Spleen (tissue), 11 donors: ENCODE data around the gene GAD1. TPM values are rescaled to one million over a fixed set of nuclear protein-coding genes. Genes with fewer than 3 reads are reported as not detected.

Experiments
- DNase-seq: peaks from one replicate; pipeline ENCODE4 v3.0.0-alpha.2; 2020
- H3K27ac ChIP-seq, 8 donors: fragments of 200-600 bp; sonication (generic) in 7 of 8; 1 replicate in 4 of 8; 2 replicates in 4 of 8; pipeline versions ENCODE4 v1.5.0 to v1.8.0; 2016 to 2021; ENCODE audit warnings: inconsistent platforms in 4 of 8, mild to moderate bottlenecking in 4 of 8, moderate library complexity in 1 of 8
- H3K27me3 ChIP-seq, 7 donors: fragments of 200-600 bp; sonication (generic) in 6 of 7; replicated peaks in 1 of 7; 1 replicate in 4 of 7; 2 replicates in 3 of 7; pipeline versions ENCODE4 v1.5.0 to v1.8.0; 2016 to 2021; ENCODE audit warnings: inconsistent platforms in 3 of 7, mild to moderate bottlenecking in 1 of 7
- H3K36me3 ChIP-seq, 6 donors: fragments of 200-600 bp; sonication (generic) in 5 of 6; 1 replicate in 4 of 6; 2 replicates in 2 of 6; pipeline versions ENCODE4 v1.5.0 to v1.8.0; 2016 to 2021; ENCODE audit warnings: inconsistent platforms in 2 of 6
- H3K4me1 ChIP-seq, 6 donors: fragments of 200-600 bp; sonication (generic) in 5 of 6; 1 replicate in 3 of 6; 2 replicates in 3 of 6; pipeline versions ENCODE4 v1.5.0 to v1.8.0; 2016 to 2021; ENCODE audit warnings: inconsistent platforms in 3 of 6
- H3K4me3 ChIP-seq, 8 donors: fragments of 200-600 bp; sonication (generic) in 7 of 8; 1 replicate in 4 of 8; 2 replicates in 4 of 8; pipeline versions ENCODE4 v1.5.0 to v1.8.0; 2016 to 2021; ENCODE audit warnings: inconsistent platforms in 4 of 8, mild to moderate bottlenecking in 4 of 8, moderate library complexity in 2 of 8
- H3K9me3 ChIP-seq, 8 donors: fragments of 200-600 bp; sonication (generic) in 7 of 8; 1 replicate in 4 of 8; 2 replicates in 4 of 8; pipeline versions ENCODE4 v1.5.0 to v1.8.0; 2016 to 2021; ENCODE audit warnings: inconsistent platforms in 4 of 8
- POLR2A ChIP-seq, 3 donors: fragments of 450-650 bp; IDR thresholded peaks; one replicate each; pipeline ENCODE4 v1.5.1; 2017; ENCODE audit warnings: antibody characterized with exemption in 3 of 3, mild to moderate bottlenecking in 1 of 3
- POLR2AphosphoS5 ChIP-seq, 3 donors: sonication (generic); formaldehyde crosslinking; IDR thresholded peaks; one replicate each; pipeline ENCODE4 v1.5.1; 2017; ENCODE audit warnings: antibody characterized with exemption in 3 of 3
- WGBS, 5 donors: extraction: QIAGEN DNeasy Blood & Tissue Kit in 3 of 5; methylation state at CpG; one replicate each; pipeline versions ENCODE4 v1.1.5 to v1.1.7; 2013 to 2018; 5-methylcytosine and 5-hydroxymethylcytosine counted together
- intact Hi-C: fragments of 100-400 bp; cut with DNase I; formaldehyde crosslinking; loops from one replicate; pipeline ENCODE4 v1.15.0; 2023; ENCODE audit warnings: low total_unique reads
- polyA plus RNA-seq, 3 donors: library from polyadenylated mRNA; stranded (reverse); fragments of 200-250 nt; gene quantifications; one replicate each; pipeline ENCODE4 v1.2.1, GENCODE V29; 2013
- total RNA-seq, 7 donors: library from RNA; depleted of rRNA in 3 of 7; stranded (reverse); fragments of >200 nt in 3 of 7; fragmentation: NEBNext Ultra II Directional in 4 of 7; extraction: Animal tissue kit (Norgen Biotek cat#: 25700) in 4 of 7; gene quantifications; one replicate each; pipeline versions ENCODE4 v1.1.0 to v1.2.1, GENCODE V29; 2016 to 2021
- TF ChIP-seq, protein P1 (sequence below), 11 experiments: fragments of 200-600 bp in 7 of 11; fragments of 450-650 bp in 4 of 11; sonication (generic) in 4 of 11; IDR thresholded peaks in 8 of 11; conservative IDR thresholded peaks in 3 of 11; 1 replicate in 7 of 11; 2 replicates in 4 of 11; pipeline versions ENCODE4 v1.4.0 to v1.8.0; 2016 to 2021; ENCODE audit warnings: antibody characterized with exemption in 11 of 11, inconsistent platforms in 4 of 11, mild to moderate bottlenecking in 1 of 11
- donor health status: healthy with polysubstance abuse.
- donor health status: DM: no; HTN: no; CAD: no; lungs with moderate emphysema.
- donor health status: DM: no; HTN: no; CAD: no.
- donor health status: Bipolar disorder and iron deficiency.
- donor health status: healthy.
- donor health status: DM: no; HTN: no; CAD: no.
- donor health status: DM: yes; HTN: yes; CAD: no.

Gene GAD1
- total and polyA plus RNA-seq, 10 donors: 0.08 to 1.4 (median 0.16) TPM; not detected in 3

DNA sequence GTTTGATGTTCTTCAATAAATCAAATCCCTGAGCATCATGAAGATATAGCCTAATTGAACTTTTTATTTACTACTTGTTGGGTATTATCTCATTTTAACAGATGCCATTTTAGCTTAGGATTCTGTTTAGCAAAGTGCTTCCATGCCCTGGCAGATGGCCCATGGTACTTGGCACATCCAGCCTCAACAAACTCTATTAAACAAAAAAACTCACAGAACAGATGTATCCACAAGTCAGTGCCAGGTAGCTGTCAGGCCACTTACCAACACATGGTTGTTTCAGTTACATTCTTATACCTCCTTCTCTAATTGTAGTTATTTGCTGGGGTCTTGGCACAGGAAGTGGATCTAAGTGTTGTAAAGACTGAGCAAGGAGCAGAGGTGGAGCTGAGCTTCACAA lies 29.6 kb downstream of the GAD1 start:
- Histone ChIP-seq H3K9me3 (no peaks in the 10 kb centered on the region), H3K4me3 (no peak overlapping the region), H3K36me3 (no peaks in the 10 kb centered on the region), H3K4me1 (no peaks in the 10 kb centered on the region), H3K27me3 (peaks cover 0 to 7% (median 0%) of the 10 kb centered on the region in 7 donors), H3K27ac (no peak overlapping the region)
- intact Hi-C loops: no loop called here
- TF ChIP-seq POLR2AphosphoS5 (IDR thresholded peaks at IDR 0.05) (no peak), POLR2A (IDR thresholded peaks at IDR 0.05) (no peak)
- TF ChIP-seq, protein P1, sequence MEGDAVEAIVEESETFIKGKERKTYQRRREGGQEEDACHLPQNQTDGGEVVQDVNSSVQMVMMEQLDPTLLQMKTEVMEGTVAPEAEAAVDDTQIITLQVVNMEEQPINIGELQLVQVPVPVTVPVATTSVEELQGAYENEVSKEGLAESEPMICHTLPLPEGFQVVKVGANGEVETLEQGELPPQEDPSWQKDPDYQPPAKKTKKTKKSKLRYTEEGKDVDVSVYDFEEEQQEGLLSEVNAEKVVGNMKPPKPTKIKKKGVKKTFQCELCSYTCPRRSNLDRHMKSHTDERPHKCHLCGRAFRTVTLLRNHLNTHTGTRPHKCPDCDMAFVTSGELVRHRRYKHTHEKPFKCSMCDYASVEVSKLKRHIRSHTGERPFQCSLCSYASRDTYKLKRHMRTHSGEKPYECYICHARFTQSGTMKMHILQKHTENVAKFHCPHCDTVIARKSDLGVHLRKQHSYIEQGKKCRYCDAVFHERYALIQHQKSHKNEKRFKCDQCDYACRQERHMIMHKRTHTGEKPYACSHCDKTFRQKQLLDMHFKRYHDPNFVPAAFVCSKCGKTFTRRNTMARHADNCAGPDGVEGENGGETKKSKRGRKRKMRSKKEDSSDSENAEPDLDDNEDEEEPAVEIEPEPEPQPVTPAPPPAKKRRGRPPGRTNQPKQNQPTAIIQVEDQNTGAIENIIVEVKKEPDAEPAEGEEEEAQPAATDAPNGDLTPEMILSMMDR (IDR thresholded peaks at IDR 0.05 in 8 of 11, conservative IDR thresholded peaks at IDR 0.05 in 3 of 11): no peak
- no peak for DNase-seq

DNA sequence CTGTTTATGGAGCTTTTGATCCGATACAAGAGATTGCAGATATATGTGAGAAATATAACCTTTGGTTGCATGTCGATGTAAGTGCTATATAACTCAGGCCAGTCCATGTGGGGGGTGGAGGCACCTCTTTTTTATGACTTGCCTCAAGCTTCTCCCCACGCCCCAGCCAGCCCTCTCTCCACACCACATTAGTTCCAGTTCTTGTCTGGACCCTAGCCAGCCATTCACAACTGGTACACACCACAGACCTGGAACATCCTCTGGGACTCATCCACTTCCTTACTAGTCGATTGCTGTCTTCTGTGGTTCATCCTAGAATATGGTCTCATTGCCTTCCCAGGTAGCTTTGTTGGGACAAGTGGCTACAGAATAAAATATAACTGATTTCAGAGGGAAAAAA lies 31.0 kb downstream of the GAD1 start:
- Histone ChIP-seq H3K36me3 (no peaks in the 10 kb centered on the region), H3K4me3 (no peak overlapping the region), H3K27ac (no peak overlapping the region), H3K27me3 (peaks cover 0 to 7% (median 0%) of the 10 kb centered on the region in 7 donors), H3K4me1 (no peaks in the 10 kb centered on the region), H3K9me3 (no peaks in the 10 kb centered on the region)
- no peak for TF ChIP-seq POLR2AphosphoS5 (IDR thresholded peaks at IDR 0.05)
- TF ChIP-seq, protein P1 (IDR thresholded peaks at IDR 0.05 in 8 of 11, conservative IDR thresholded peaks at IDR 0.05 in 3 of 11): no peak
- no peak for TF ChIP-seq POLR2A (IDR thresholded peaks at IDR 0.05)
- 74 to 93% (median 77%) methylated on average over 4 of the region's 4 CpGs for WGBS, 5 donors
- intact Hi-C loops: no loop called here
- DNase-seq: no peak

DNA sequence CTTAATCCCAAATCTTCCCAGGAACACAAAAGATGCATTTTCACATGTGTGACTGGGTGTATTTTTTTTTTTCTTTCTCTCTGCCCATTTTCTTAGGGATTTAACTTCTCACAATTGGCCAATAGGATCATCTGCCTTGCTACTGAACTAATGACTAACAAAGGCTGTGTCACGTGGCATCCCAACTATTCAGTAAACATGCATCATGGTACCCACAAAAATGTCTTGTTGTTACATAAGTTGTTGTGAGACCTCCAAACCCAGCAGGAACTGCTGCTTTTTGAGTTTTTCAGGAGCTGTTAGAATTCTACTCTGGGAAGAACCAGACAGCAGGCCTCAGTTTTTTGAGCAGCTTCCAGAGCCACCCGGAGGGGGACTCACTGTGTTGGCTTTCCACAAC lies 31.9 kb downstream of the GAD1 start:
- DNase-seq: no peak
- Histone ChIP-seq H3K36me3 (no peaks in the 10 kb centered on the region), H3K27ac (no peak overlapping the region), H3K27me3 (peaks cover 0 to 7% (median 0%) of the 10 kb centered on the region in 7 donors), H3K4me1 (no peaks in the 10 kb centered on the region), H3K4me3 (no peak overlapping the region), H3K9me3 (no peaks in the 10 kb centered on the region)
- WGBS, 5 donors: 78 to 98% (median 93%) methylated on average over 2 of the region's 2 CpGs
- TF ChIP-seq, protein P1 (IDR thresholded peaks at IDR 0.05 in 8 of 11, conservative IDR thresholded peaks at IDR 0.05 in 3 of 11): no peak
- TF ChIP-seq POLR2A (IDR thresholded peaks at IDR 0.05) (no peak), POLR2AphosphoS5 (IDR thresholded peaks at IDR 0.05) (no peak)
- intact Hi-C loops: no loop called here

DNA sequence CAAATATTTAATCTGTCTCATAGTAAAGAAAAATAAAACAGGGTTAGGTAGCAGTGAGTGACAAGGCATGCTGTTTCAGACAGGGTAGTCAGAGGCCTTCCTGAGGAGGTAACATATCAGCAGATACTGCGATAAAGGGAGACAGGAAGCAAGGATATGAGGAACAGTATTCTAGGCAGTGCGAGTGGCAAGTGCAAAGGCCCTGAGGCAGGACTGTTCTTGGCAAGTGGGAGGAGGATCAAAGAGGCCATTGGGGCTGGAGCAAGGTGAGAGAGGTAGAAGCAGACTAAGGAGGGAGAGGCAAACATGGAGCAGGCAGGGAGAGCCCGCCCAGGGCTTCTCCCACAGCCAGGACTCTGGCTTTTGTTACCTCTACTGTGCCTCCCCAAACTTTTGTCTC lies 33.6 kb downstream of the GAD1 start:
- TF ChIP-seq, protein P1 (IDR thresholded peaks at IDR 0.05 in 8 of 11, conservative IDR thresholded peaks at IDR 0.05 in 3 of 11): no peak
- no peak for TF ChIP-seq POLR2AphosphoS5 (IDR thresholded peaks at IDR 0.05)
- H3K4me3 ChIP-seq: no peak overlapping the region
- DNase-seq: no peak
- peaks cover 0 to 4% (median 0%) of the 10 kb centered on the region in 7 donors for H3K27me3 ChIP-seq
- intact Hi-C loops: no loop called here
- no peak overlapping the region for H3K27ac ChIP-seq
- no peaks in the 10 kb centered on the region for H3K9me3 ChIP-seq
- no peaks in the 10 kb centered on the region for H3K36me3 ChIP-seq
- WGBS, 5 donors: 88 to 95% (median 92%) methylated on average over 3 of the region's 3 CpGs
- H3K4me1 ChIP-seq: no peaks in the 10 kb centered on the region
